Mesangial cell (primary cell): Measurements from ENCODE around the gene PSTPIP1. TPM values are rescaled to one million over a fixed set of nuclear protein-coding genes. Genes with fewer than 3 reads are reported as not detected.

ENCODE experiments used
- total RNA-seq: library from RNA; depleted of rRNA; stranded (reverse); fragments of >200 nt; gene quantifications from 2 replicates; pipeline ENCODE4 v1.2.3, GENCODE V29; 2015

PSTPIP1 gene
- 0.25 TPM in 1 of 2 replicates, not detected in the other for total RNA-seq

GRCh38 chr15:76994971-76995945 lies at the start of gene PSTPIP1:
TSS of gene PSTPIP1 (plus strand) at chr15:76995126. CDS start at chr15:76995574, 448 bp downstream.

GRCh38 chr15:77070495-77071304 lies 75.8 kb downstream of the PSTPIP1 start, which contains the start of gene TSPAN3:
TSS of gene TSPAN3 (minus strand) at chr15:77071109. CDS start at chr15:77070954, 155 bp downstream.

Other genes with a start within 250 kb of the PSTPIP1 start
- gene SCAPER, start 89.8 kb upstream of the PSTPIP1 start, total RNA-seq: 5.7 and 6.3 TPM in 2 replicates
- 39.0 and 60.5 TPM in 2 replicates for gene RCN2, start 63.4 kb upstream of the PSTPIP1 start, total RNA-seq
- 249 and 265 TPM in 2 replicates for gene TSPAN3, start 76.0 kb downstream of the PSTPIP1 start, total RNA-seq